HEK293 (cell line): Measurements from ENCODE around the gene AK8.

Experiments
- CTCF ChIA-PET: fragments of 350-600 bp; formaldehyde crosslinking; extraction: SDS; loops from one replicate; lab custom pipeline; 2021; ENCODE audit warnings: antibody characterized with exemption; lab: Yijun Ruan, JAX
- POLR2A ChIA-PET: fragments of 300-600 bp; formaldehyde crosslinking; extraction: SDS; loops from one replicate; lab custom pipeline; 2020; ENCODE audit warnings: antibody characterized with exemption, inconsistent platforms; lab: Yijun Ruan, JAX
- H3K27ac ChIP-seq: fragments of 200-500 bp; sonication (Bioruptor generic); 2 replicates; pipeline ENCODE4 v1.5.1; 2014; ENCODE audit warnings: low read depth, low read length, control low read depth, inconsistent platforms; ENCODE audit errors: extremely low read depth
- H3K36me3 ChIP-seq, 2 experiments: fragments of 200-500 bp in 1 of 2; sonication (Bioruptor generic) in 1 of 2; 1 replicate in 1 of 2; 2 replicates in 1 of 2; pipeline ENCODE4 v1.5.1; 2014 to 2017; ENCODE audit warnings: inconsistent platforms in 2 of 2, low read length in 2 of 2; ENCODE audit not compliant: control insufficient read depth in 2 of 2, insufficient read depth in 1 of 2
- H3K4me1 ChIP-seq: fragments of 200-500 bp; sonication (Bioruptor generic); 2 replicates; pipeline ENCODE4 v1.5.1; 2014; ENCODE audit warnings: mild to moderate bottlenecking, low read length, inconsistent platforms; ENCODE audit not compliant: control insufficient read depth, insufficient read depth
- H3K4me3 ChIP-seq: 2 replicates; pipeline ENCODE4 v1.5.1; 2011; ENCODE audit warnings: low read depth, mild to moderate bottlenecking, control low read depth, low read length, moderate library complexity
- H3K9me3 ChIP-seq: fragments of 200-500 bp; sonication (Bioruptor generic); 2 replicates; pipeline ENCODE4 v1.5.1; 2014; ENCODE audit warnings: low read depth, low read length, inconsistent platforms; ENCODE audit not compliant: control insufficient read depth, insufficient read depth
- OSR2 ChIP-seq: fragments of 450-650 bp; formaldehyde crosslinking; IDR thresholded peaks from 2 replicates; pipeline ENCODE4 v1.5.1; 2016; ENCODE audit warnings: missing biosample characterization, missing genetic modification characterization
- ZFP69B ChIP-seq: fragments of 450-650 bp; formaldehyde crosslinking; IDR thresholded peaks from 2 replicates; pipeline ENCODE4 v1.5.1; 2016; ENCODE audit warnings: missing biosample characterization, missing genetic modification characterization
- ZNF155 ChIP-seq: fragments of 450-650 bp; formaldehyde crosslinking; IDR thresholded peaks from 2 replicates; pipeline ENCODE4 v1.5.1; 2016; ENCODE audit warnings: missing biosample characterization, missing genetic modification characterization
- ZNF16 ChIP-seq: fragments of 450-650 bp; formaldehyde crosslinking; IDR thresholded peaks from 2 replicates; pipeline ENCODE4 v1.5.1; 2016; ENCODE audit warnings: low read depth, missing biosample characterization, missing genetic modification characterization
- ZNF223 ChIP-seq: fragments of 450-650 bp; formaldehyde crosslinking; IDR thresholded peaks from 2 replicates; pipeline ENCODE4 v1.5.1; 2016; ENCODE audit warnings: missing biosample characterization, missing genetic modification characterization
- ZNF23 ChIP-seq: fragments of 450-650 bp; formaldehyde crosslinking; IDR thresholded peaks from 2 replicates; pipeline ENCODE4 v1.5.1; 2016; ENCODE audit warnings: missing biosample characterization, missing genetic modification characterization, borderline replicate concordance
- ZNF324 ChIP-seq: fragments of 450-650 bp; formaldehyde crosslinking; IDR thresholded peaks from 2 replicates; pipeline ENCODE4 v1.5.1; 2016; ENCODE audit warnings: missing biosample characterization, missing genetic modification characterization
- ZNF335 ChIP-seq: fragments of 450-650 bp; formaldehyde crosslinking; conservative IDR thresholded peaks from 2 replicates; pipeline ENCODE4 v1.5.1; 2016; ENCODE audit warnings: missing biosample characterization, missing genetic modification characterization
- ZNF423 ChIP-seq: fragments of 450-650 bp; formaldehyde crosslinking; IDR thresholded peaks from 2 replicates; pipeline ENCODE4 v1.5.1; 2016; ENCODE audit warnings: missing biosample characterization, missing genetic modification characterization
- ZNF514 ChIP-seq: fragments of 450-650 bp; formaldehyde crosslinking; IDR thresholded peaks from 2 replicates; pipeline ENCODE4 v1.5.1; 2016; ENCODE audit warnings: missing biosample characterization, missing genetic modification characterization
- TF ChIP-seq, protein P1 (sequence below): fragments of 450-650 bp; formaldehyde crosslinking; IDR thresholded peaks from 2 replicates; pipeline ENCODE4 v1.5.1; 2016; ENCODE audit warnings: missing biosample characterization, missing genetic modification characterization, borderline replicate concordance
- TF ChIP-seq, protein P2 (sequence below): fragments of 450-650 bp; formaldehyde crosslinking; IDR thresholded peaks from 2 replicates; pipeline ENCODE4 v1.5.1; 2016; ENCODE audit warnings: missing biosample characterization, missing genetic modification characterization
- TF ChIP-seq, protein P3 (sequence below): fragments of 450-650 bp; formaldehyde crosslinking; IDR thresholded peaks from 2 replicates; pipeline ENCODE4 v1.5.1; 2017; ENCODE audit warnings: missing biosample characterization, missing genetic modification characterization
- TF ChIP-seq, protein P4 (sequence below): fragments of 450-650 bp; formaldehyde crosslinking; IDR thresholded peaks from 2 replicates; pipeline ENCODE4 v1.5.1; 2016; ENCODE audit warnings: missing biosample characterization, missing genetic modification characterization

The AK8 gene

DNA sequence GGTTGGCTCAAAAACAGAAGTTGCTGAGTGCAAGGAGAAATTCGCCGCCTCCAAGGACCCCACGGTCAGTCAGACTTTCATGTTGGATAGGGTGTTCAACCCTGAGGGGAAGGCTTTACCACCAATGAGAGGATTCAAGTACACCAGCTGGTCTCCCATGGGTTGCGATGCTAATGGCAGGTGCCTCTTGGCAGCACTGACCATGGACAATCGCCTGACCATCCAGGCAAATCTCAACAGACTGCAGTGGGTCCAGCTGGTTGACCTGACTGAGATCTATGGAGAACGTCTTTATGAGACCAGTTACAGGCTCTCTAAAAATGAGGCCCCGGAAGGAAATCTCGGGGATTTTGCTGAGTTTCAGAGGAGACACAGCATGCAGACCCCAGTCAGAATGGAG lies 200.1 kb downstream of the AK8 start:
- Histone ChIP-seq H3K9me3 (no peaks in the 10 kb centered on the region), H3K36me3 (peaks cover 25 to 56% of the 10 kb centered on the region in 2 experiments), H3K4me1 (peaks cover 3% of the 10 kb centered on the region; the same call in 1 of the 2 replicates), H3K27ac (no peak overlapping the region), H3K4me3 (no peak overlapping the region)
- POLR2A ChIA-PET, result no interaction called here
- TF ChIP-seq ZNF23 (tag by site-specific recombination), result no peak
- no peak for TF ChIP-seq ZNF423 (tag by site-specific recombination)
- TF ChIP-seq ZNF335 (tag by site-specific recombination), result no peak
- no peak for TF ChIP-seq ZNF514 (tag by site-specific recombination)
- TF ChIP-seq, protein P1, sequence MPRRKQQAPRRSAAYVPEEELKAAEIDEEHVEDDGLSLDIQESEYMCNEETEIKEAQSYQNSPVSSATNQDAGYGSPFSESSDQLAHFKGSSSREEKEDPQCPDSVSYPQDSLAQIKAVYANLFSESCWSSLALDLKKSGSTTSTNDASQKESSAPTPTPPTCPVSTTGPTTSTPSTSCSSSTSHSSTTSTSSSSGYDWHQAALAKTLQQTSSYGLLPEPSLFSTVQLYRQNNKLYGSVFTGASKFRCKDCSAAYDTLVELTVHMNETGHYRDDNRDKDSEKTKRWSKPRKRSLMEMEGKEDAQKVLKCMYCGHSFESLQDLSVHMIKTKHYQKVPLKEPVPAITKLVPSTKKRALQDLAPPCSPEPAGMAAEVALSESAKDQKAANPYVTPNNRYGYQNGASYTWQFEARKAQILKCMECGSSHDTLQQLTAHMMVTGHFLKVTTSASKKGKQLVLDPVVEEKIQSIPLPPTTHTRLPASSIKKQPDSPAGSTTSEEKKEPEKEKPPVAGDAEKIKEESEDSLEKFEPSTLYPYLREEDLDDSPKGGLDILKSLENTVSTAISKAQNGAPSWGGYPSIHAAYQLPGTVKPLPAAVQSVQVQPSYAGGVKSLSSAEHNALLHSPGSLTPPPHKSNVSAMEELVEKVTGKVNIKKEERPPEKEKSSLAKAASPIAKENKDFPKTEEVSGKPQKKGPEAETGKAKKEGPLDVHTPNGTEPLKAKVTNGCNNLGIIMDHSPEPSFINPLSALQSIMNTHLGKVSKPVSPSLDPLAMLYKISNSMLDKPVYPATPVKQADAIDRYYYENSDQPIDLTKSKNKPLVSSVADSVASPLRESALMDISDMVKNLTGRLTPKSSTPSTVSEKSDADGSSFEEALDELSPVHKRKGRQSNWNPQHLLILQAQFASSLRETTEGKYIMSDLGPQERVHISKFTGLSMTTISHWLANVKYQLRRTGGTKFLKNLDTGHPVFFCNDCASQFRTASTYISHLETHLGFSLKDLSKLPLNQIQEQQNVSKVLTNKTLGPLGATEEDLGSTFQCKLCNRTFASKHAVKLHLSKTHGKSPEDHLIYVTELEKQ (tag by site-specific recombination), result no peak
- no peak for TF ChIP-seq ZNF155 (tag by site-specific recombination)
- TF ChIP-seq ZFP69B (tag by site-specific recombination), result no peak
- TF ChIP-seq, protein P2, sequence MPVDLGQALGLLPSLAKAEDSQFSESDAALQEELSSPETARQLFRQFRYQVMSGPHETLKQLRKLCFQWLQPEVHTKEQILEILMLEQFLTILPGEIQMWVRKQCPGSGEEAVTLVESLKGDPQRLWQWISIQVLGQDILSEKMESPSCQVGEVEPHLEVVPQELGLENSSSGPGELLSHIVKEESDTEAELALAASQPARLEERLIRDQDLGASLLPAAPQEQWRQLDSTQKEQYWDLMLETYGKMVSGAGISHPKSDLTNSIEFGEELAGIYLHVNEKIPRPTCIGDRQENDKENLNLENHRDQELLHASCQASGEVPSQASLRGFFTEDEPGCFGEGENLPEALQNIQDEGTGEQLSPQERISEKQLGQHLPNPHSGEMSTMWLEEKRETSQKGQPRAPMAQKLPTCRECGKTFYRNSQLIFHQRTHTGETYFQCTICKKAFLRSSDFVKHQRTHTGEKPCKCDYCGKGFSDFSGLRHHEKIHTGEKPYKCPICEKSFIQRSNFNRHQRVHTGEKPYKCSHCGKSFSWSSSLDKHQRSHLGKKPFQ, result no peak
- no peak for TF ChIP-seq ZNF16 (tag by site-specific recombination)
- TF ChIP-seq OSR2 (tag by site-specific recombination), result no peak
- TF ChIP-seq, protein P3, sequence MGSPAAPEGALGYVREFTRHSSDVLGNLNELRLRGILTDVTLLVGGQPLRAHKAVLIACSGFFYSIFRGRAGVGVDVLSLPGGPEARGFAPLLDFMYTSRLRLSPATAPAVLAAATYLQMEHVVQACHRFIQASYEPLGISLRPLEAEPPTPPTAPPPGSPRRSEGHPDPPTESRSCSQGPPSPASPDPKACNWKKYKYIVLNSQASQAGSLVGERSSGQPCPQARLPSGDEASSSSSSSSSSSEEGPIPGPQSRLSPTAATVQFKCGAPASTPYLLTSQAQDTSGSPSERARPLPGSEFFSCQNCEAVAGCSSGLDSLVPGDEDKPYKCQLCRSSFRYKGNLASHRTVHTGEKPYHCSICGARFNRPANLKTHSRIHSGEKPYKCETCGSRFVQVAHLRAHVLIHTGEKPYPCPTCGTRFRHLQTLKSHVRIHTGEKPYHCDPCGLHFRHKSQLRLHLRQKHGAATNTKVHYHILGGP (tag by site-specific recombination), result no peak
- TF ChIP-seq, protein P4, sequence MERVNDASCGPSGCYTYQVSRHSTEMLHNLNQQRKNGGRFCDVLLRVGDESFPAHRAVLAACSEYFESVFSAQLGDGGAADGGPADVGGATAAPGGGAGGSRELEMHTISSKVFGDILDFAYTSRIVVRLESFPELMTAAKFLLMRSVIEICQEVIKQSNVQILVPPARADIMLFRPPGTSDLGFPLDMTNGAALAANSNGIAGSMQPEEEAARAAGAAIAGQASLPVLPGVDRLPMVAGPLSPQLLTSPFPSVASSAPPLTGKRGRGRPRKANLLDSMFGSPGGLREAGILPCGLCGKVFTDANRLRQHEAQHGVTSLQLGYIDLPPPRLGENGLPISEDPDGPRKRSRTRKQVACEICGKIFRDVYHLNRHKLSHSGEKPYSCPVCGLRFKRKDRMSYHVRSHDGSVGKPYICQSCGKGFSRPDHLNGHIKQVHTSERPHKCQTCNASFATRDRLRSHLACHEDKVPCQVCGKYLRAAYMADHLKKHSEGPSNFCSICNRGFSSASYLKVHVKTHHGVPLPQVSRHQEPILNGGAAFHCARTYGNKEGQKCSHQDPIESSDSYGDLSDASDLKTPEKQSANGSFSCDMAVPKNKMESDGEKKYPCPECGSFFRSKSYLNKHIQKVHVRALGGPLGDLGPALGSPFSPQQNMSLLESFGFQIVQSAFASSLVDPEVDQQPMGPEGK (tag by site-specific recombination), result no peak
- TF ChIP-seq ZNF324 (tag by site-specific recombination), result no peak
- TF ChIP-seq ZNF223 (tag by site-specific recombination), result no peak
- CTCF ChIA-PET, result no interaction called here
